Hepatocyte (in vitro differentiated cells): ENCODE results near the gene GZF1. TPM values are rescaled to one million over a fixed set of nuclear protein-coding genes. Genes with fewer than 3 reads are reported as not detected.

Experiments used
- DNase-seq: peaks from one replicate; pipeline ENCODE4 v3.0.0-alpha.2; 2016; ENCODE audit warnings: low spot score
- H2AFZ ChIP-seq: fragments of 200-600 bp; sonication (generic); 2 replicates; pipeline ENCODE4 v1.6.0; 2016; ENCODE audit warnings: antibody characterized with exemption, mild to moderate bottlenecking
- H3K27ac ChIP-seq: fragments of 200-600 bp; sonication (generic); 2 replicates; pipeline ENCODE4 v1.5.1; 2016; ENCODE audit warnings: mild to moderate bottlenecking
- H3K27me3 ChIP-seq: fragments of 200-600 bp; sonication (generic); 2 replicates; pipeline ENCODE4 v1.6.1; 2016
- H3K36me3 ChIP-seq: fragments of 200-600 bp; sonication (generic); replicated peaks from 2 replicates; pipeline ENCODE4 v1.5.1; 2016; ENCODE audit warnings: low read depth; ENCODE audit not compliant: insufficient read depth
- H3K4me1 ChIP-seq: fragments of 200-600 bp; sonication (generic); 2 replicates; pipeline ENCODE4 v1.5.1; 2016; ENCODE audit warnings: mild to moderate bottlenecking, moderate library complexity; ENCODE audit not compliant: insufficient read depth
- H3K4me2 ChIP-seq: fragments of 200-600 bp; sonication (generic); 2 replicates; pipeline ENCODE4 v1.6.0; 2016
- H3K4me3 ChIP-seq: fragments of 200-600 bp; sonication (generic); 2 replicates; pipeline ENCODE4 v1.5.1; 2016; ENCODE audit warnings: mild to moderate bottlenecking
- H3K79me2 ChIP-seq: fragments of 200-600 bp; sonication (generic); 2 replicates; pipeline ENCODE4 v1.6.0; 2017; ENCODE audit warnings: mild to moderate bottlenecking
- H3K9me2 ChIP-seq: fragments of 200-600 bp; sonication (generic); replicated peaks from 2 replicates; pipeline ENCODE4 v1.6.0; 2017; ENCODE audit warnings: mild to moderate bottlenecking; ENCODE audit not compliant: insufficient read depth
- H3K9me3 ChIP-seq: fragments of 200-600 bp; sonication (generic); 2 replicates; pipeline ENCODE4 v1.5.1; 2016; ENCODE audit warnings: low read depth, mild to moderate bottlenecking
- H4K20me1 ChIP-seq: fragments of 200-600 bp; sonication (generic); 2 replicates; pipeline ENCODE4 v1.6.0; 2016; ENCODE audit warnings: mild to moderate bottlenecking; ENCODE audit not compliant: insufficient read depth, poor library complexity, severe bottlenecking
- EZH2 ChIP-seq: fragments of 200-600 bp; sonication (generic); IDR thresholded peaks from 2 replicates; pipeline ENCODE4 v1.6.1; 2016; ENCODE audit warnings: antibody characterized with exemption, mild to moderate bottlenecking, borderline replicate concordance
- EZH2phosphoT487 ChIP-seq: fragments of 200-600 bp; sonication (generic); IDR thresholded peaks from one replicate; pipeline ENCODE4 v1.6.1; 2018; ENCODE audit warnings: antibody characterized with exemption, mild to moderate bottlenecking, low read depth, moderate library complexity; ENCODE audit not compliant: unreplicated experiment, severe bottlenecking
- WGBS: methylation state at CpG from one replicate; pipeline ENCODE4 v1.1.6; 2016; ENCODE audit warnings: low lambda C conversion rate; ENCODE audit errors: missing lambda C conversion rate; 5-methylcytosine and 5-hydroxymethylcytosine counted together
- polyA plus RNA-seq: library from polyadenylated mRNA; unstranded; fragments of >200 nt; fragmentation: Nextera tagmentation; extraction: Ambion mirVana; gene quantifications from 2 replicates; pipeline ENCODE4 v1.2.1, GENCODE V29; 2016
- total RNA-seq: library from RNA; depleted of rRNA; stranded (reverse); fragments of >200 nt; gene quantifications from 2 replicates; pipeline ENCODE4 v1.2.3, GENCODE V29; 2014
- TF ChIP-seq, protein P1 (sequence below): fragments of 200-600 bp; sonication (generic); IDR thresholded peaks from 2 replicates; pipeline ENCODE4 v1.5.1; 2016; ENCODE audit warnings: antibody characterized with exemption, mild to moderate bottlenecking; ENCODE audit not compliant: poor library complexity

Gene GZF1
- total and polyA plus RNA-seq, 2 experiments from 2014 or later, result 8.8 to 17.8 TPM

- H3K27ac ChIP-seq, result peak overlapping the region; percentile 96
- WGBS, result 6% methylated on average over 39 of the region's 50 CpGs
- H3K27me3 ChIP-seq, result no peaks in the 10 kb centered on the region
- H3K9me2 ChIP-seq, result no peaks in the 10 kb centered on the region
- H4K20me1 ChIP-seq, result peaks cover 16% of the 10 kb centered on the region
- H3K4me3 ChIP-seq, result peak overlapping the region; percentile 57
- TF ChIP-seq EZH2phosphoT487 (no peak), EZH2 (no peak)
- TF ChIP-seq, protein P1, sequence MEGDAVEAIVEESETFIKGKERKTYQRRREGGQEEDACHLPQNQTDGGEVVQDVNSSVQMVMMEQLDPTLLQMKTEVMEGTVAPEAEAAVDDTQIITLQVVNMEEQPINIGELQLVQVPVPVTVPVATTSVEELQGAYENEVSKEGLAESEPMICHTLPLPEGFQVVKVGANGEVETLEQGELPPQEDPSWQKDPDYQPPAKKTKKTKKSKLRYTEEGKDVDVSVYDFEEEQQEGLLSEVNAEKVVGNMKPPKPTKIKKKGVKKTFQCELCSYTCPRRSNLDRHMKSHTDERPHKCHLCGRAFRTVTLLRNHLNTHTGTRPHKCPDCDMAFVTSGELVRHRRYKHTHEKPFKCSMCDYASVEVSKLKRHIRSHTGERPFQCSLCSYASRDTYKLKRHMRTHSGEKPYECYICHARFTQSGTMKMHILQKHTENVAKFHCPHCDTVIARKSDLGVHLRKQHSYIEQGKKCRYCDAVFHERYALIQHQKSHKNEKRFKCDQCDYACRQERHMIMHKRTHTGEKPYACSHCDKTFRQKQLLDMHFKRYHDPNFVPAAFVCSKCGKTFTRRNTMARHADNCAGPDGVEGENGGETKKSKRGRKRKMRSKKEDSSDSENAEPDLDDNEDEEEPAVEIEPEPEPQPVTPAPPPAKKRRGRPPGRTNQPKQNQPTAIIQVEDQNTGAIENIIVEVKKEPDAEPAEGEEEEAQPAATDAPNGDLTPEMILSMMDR, result no peak
- H3K36me3 ChIP-seq, result no peaks in the 10 kb centered on the region
- DNase-seq, result peak; percentile 65
- H3K4me1 ChIP-seq, result peaks cover 24% of the 10 kb centered on the region
- H2AFZ ChIP-seq, result peak overlapping the region; percentile 30
- peak overlapping the region; percentile 92 for H3K4me2 ChIP-seq
- peaks cover 50% of the 10 kb centered on the region for H3K79me2 ChIP-seq
- H3K9me3 ChIP-seq, result no peaks in the 10 kb centered on the region
Measured at GRCh38 chr20:23362392-23363256, 642 bp downstream of the GZF1 start.

DNA sequence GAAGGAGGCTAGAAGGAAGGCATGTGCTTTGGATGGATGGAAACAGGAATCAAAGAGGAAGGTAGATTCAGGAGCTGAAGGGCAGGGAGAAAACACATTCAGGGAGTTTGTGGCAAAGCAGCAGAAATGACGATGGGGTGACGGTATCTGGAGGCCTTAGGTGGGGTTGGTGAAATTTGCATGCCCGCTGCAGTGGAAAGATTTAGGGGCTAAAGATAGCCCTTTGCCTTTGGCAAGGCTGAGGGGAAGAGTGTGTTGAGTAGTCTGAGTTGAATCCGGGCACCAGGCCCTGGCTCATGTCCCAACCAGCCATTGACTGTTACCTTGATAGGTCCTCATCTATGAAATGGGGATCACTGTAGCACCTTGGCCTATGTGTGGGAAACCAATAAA is 1.3 kb downstream of the GZF1 start:
- no peaks in the 10 kb centered on the region for H3K36me3 ChIP-seq
- H3K4me1 ChIP-seq, result peaks cover 24% of the 10 kb centered on the region
- 84% methylated on average over 4 of the region's 4 CpGs for WGBS
- peak overlapping the region; percentile 92 for H3K4me2 ChIP-seq
- peaks cover 55% of the 10 kb centered on the region for H3K79me2 ChIP-seq
- DNase-seq, result no peak
- peaks cover 17% of the 10 kb centered on the region for H4K20me1 ChIP-seq
- H3K9me3 ChIP-seq, result no peaks in the 10 kb centered on the region
- no peak overlapping the region for H2AFZ ChIP-seq
- TF ChIP-seq, protein P1, result no peak
- no peak for TF ChIP-seq EZH2phosphoT487
- no peak for TF ChIP-seq EZH2
- H3K9me2 ChIP-seq, result no peaks in the 10 kb centered on the region
- peak overlapping the region; percentile 57 for H3K4me3 ChIP-seq
- H3K27ac ChIP-seq, result peak overlapping the region; percentile 96
- H3K27me3 ChIP-seq, result no peaks in the 10 kb centered on the region

DNA sequence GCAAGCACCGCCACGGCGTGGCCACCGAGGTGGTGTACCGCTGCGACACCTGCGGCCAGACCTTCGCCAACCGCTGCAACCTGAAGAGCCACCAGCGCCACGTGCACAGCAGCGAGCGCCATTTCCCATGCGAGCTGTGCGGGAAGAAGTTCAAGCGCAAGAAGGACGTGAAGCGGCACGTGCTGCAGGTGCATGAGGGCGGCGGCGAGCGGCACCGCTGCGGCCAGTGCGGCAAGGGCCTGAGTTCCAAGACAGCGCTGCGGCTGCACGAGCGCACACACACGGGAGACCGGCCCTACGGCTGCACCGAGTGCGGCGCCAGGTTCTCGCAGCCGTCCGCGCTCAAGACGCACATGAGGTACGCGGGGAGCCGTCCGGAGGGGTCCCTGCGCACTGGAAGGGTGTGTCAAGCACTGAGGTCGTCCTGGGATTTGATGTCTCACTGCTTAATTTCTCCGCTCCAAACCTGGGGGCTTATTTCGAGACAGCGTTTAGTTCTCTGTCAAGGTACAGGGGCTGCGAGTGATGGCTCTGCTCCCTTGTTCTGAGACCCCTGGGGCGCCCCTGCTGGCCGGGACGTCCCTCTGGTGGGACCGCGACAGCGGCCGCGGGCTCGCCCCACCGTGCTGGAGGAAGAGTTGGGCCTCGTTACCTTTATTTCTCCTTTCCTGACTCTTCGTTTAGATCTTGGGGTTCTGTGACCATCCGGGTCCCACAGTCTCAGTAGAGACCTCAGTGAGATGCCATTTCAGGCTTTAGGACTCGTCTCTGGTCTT is 3.6 kb downstream of the GZF1 start:
- Histone ChIP-seq H3K4me3 (no peak overlapping the region), H3K27ac (no peak overlapping the region), H3K4me1 (peaks cover 13% of the 10 kb centered on the region), H4K20me1 (peaks cover 25% of the 10 kb centered on the region), H3K9me2 (no peaks in the 10 kb centered on the region), H3K9me3 (no peaks in the 10 kb centered on the region), H3K79me2 (peaks cover 64% of the 10 kb centered on the region), H3K4me2 (peak overlapping the region; percentile 41), H2AFZ (no peak overlapping the region), H3K36me3 (no peaks in the 10 kb centered on the region), H3K27me3 (no peaks in the 10 kb centered on the region)
- TF ChIP-seq EZH2phosphoT487 (no peak), EZH2 (no peak)
- TF ChIP-seq, protein P1, result no peak
- no peak for DNase-seq
- WGBS, result 99% methylated on average over 58 of the region's 65 CpGs
